Ammon's horn (tissue), 1 donor: ENCODE results near the gene CLEC16A.
A peak's percentile ranks its signal among the peaks of the same experiment; 100 is the strongest.

Experiments used
- DNase-seq: peaks from one replicate; pipeline ENCODE4 v3.0.0-alpha.2; 2016; ENCODE audit warnings: low spot score

The CLEC16A gene

DNA sequence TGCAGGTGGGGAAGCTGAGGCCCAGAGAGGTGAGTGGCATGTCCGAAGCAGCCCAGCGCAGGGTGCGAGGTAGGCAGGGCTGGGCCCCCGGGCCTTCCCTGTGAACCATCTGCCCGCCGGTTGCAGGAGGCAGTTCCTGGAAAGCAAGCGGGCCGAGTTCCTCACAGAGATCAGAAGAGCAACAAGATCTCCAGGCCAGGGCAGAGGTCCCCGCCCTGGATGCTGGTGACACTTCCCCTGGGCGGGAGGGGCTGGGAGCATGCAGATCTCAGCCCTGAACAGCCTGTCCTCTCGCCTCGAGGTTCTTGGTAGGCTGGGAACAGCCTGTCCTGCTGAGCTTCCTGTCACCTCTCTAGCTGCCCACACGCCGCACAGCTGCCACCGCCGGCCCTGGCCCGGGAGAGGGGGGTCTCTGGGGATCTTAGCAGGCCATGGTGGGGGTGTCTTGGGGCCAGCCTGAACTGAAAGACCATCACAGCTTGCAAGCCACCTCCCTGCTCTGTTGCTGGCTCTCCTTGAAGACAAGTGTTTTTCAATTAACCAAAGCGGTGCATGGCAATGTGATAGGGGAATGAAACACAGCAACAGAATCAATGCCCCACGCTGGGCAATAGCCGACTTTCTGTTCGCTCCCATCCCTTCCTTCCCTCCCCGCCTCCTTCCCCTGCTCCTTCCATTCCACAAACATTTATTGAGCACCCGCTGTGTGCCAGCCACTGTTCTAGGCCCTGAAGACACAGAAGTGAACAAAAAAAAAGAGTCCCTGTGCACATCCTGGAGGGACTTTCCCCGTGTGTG lies 279.9 kb downstream of the CLEC16A start:
- DNase-seq, result peak; percentile 61

- peak; percentile 57 for DNase-seq
Observed at GRCh38 chr16:11224894-11225676, 280.7 kb downstream of the CLEC16A start.

- no peak for DNase-seq
Observed at GRCh38 chr16:11225677-11226549, 281.5 kb downstream of the CLEC16A start.

DNA sequence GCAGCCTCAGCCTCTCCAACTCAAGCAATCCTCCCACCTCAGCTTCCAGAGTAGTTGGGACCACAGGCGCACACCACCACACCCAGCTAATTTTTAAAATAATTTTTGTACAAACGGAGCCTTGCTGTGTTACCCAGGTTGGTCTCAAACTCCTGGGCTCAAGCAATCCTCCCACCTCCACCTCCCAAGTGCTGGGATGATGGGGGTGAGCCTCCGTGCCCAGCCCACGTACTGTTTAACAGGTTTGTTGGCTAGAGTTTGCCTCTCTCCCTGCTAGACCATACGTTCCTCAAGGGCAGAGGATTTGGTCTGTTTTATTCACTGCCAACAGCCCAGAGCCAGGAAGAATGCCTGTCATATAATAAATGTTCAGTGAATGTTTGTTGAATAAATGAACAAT lies 285.1 kb downstream of the CLEC16A start:
- no peak for DNase-seq

GRCh38 chr16:11229906-11230305 lies 285.5 kb downstream of the CLEC16A start:
- DNase-seq, result no peak

DNA sequence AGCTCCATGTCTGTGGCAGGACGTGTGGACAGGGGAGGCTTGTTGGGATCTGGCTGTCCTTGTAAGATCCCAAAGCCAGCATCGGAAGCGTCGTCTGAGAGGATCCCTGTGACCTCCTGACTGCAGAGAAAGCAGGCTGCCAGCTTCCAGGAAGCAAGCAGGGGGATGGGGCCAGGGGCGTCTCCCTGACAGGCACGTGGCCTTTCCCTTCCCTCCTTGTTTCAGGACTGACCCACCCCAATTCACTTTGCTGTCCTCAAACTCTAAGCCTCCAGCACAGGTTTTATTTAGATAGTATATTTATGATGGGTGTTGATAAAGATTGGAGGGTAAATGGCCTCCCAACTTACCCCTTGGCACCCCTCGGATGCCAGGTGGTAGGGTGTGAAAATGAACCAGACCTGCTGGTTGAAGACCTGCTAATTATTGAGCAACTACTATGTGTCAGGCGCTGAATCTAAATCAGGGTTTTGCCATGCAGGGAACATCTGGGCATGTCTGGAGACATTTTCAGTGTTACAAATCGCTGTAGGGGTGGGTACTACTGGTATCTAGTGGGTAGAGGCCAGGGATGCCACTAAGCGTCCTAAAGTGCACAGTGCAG lies 287.1 kb downstream of the CLEC16A start:
- no peak for DNase-seq
